Measurements from ENCODE around the gene ITGA6.

ITGA6 gene

GRCh38 chr2:172465417-172466334 lies 38.3 kb downstream of the ITGA6 start:
- peak; percentile 74 for DNase-seq (ENCODE audit: low read depth)

GRCh38 chr2:172467382-172467781 lies 40.0 kb downstream of the ITGA6 start:
- no peak for DNase-seq (ENCODE audit: low read depth)

DNA sequence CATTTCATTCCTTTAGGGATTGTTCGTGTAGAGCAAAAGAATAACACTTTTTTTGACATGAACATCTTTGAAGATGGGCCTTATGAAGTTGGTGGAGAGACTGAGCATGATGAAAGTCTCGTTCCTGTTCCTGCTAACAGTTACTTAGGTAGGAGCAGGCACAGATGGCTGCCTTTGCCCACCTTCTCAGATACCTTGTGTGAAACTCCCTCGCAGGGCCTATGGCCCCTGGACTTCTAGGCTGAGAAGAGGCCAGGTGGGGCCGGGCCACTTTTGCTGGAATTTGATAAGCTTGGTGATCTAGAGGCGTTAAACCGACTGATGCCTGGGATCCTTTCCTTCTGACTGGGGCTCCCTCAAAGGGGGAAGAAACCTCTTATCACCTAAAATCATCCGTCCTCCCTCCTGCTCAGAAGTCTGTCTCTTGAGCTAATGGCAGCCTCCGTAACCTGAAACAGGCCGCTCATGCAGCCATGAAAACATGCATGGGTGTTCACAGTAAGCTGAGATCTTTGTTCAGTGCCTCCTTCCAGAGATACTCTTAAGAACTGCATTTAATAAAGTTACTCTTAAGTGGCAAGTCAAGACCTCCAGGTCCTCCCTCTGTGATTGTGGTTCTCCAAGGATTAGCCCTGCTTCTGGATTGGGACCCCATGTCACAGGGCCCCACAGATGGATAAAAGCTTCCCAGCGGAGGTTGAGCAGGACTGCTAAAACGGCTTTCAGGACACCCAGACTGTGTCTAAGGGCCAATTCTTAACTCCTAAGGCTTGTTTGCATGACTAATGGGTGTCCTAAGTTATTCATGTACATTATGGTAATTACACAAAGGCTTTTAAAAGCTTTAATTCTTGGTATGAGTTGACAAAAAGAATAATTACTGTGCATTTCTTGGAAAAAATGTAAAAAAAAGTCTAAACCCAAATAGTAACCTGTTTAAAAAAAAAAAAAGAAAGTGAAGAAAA lies 43.9 kb downstream of the ITGA6 start:
- no peak for DNase-seq (ENCODE audit: low read depth)

DNA sequence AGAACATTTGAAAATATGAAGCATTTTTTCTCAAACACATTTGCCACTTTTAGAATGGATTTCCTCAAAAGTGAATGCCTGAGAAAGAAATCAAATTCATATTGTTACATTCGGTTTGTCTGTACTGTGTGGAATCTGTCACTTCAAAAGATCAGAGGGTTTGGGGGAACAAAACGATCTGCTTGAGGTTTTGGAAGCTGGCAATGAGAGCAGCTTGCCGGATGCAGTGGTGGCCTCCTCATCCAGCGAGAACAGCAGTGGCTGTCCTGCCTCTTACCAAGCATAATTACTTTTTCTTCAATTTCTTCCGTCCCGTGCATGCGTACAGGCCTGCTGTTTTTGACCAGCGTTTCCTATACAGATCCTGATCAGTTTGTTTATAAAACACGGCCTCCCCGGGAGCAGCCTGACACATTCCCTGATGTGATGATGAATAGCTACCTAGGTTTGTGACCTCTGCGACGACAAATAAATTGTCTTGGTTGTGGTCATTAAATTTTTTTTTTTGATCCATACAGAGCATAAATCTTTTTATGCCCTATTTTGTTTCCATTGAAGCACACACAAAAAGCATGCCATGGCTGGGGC lies 45.2 kb downstream of the ITGA6 start:
- DNase-seq (ENCODE audit: low read depth) = no peak

DNA sequence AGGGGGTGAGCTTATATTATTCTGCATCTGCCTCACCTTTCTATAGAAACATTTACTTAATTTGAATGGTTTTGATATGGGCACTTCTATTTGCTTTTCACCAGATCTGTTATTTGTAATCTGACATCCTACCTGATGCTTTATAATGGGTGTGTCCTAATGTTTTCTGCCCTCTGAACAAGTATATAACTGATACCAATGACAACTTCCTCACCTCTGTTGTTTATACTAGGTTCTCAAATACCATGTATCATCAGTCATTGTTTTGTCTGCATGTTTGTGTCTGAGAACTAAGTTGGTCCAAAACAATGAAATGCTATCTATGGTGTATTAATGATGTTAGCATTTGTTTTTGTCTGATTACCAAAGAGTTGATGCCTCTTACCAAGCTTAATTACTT lies 45.8 kb downstream of the ITGA6 start:
- no peak for DNase-seq (ENCODE audit: low read depth)

DNA sequence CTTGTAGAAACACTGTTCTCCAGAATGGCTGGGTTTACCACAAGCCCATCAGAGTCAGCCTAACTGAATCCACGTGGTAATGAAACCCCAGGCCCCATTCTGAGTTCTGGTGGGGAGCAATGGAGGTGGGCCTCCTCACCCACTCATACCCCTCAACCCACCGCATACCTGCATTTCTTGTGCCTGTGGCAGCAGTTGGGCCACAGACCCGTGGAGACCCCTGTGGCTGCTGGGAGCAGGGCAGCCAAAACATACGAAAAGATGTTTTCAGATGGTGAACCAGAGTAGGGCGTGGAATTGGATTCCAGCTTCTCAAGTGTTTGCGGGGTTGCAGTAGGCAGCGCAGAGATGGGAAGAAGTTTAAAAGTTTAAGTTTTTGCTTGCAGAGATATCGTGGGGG lies 51.0 kb downstream of the ITGA6 start:
- DNase-seq (ENCODE audit: low read depth) = no peak

DNA sequence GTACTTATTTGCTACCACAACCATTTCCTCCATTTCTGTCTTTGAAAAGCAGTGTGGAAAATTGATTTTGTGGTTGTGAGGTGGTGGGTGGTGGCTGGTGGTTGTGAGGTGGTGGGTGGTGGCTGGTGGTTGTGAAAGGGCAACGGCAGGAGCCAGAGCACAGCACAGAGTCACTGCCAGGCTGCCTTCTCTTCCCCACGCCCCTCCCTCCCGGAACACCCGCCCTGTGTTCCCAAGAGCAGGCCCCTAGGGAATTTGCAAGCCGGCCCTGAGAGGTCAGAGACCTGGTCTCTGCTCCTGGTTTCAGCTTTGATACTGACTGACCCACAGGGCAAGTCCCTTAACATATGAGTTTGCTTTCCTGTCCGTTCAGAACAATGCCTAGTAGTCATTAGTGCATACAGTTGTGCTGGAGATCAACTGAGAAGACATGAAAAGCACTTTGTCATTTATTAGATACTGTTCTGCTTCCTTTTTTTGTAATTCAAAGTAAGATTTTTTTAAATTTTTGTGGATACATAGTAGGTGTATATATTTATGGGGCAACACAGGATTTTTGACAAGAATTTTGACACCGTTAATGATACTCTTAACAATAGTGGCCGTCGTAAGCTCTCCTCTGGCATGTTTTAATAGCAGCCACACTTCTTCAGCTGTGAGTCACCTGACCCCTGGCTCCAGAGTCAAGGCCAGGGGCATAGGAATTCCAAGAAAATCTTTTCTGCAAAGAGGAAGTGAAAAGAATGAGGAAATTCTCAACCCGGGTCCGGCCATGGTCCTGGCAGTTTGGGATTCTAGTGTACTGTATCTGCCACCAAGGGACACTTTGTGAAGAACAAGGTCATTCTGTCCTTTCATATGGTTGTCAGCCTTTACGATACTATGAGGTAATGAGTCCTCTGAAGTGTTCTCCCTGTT lies 53.2 kb downstream of the ITGA6 start:
- no peak for DNase-seq (ENCODE audit: low read depth)

GRCh38 chr2:172481507-172482262 lies 54.3 kb downstream of the ITGA6 start:
- no peak for DNase-seq (ENCODE audit: low read depth)

DNA sequence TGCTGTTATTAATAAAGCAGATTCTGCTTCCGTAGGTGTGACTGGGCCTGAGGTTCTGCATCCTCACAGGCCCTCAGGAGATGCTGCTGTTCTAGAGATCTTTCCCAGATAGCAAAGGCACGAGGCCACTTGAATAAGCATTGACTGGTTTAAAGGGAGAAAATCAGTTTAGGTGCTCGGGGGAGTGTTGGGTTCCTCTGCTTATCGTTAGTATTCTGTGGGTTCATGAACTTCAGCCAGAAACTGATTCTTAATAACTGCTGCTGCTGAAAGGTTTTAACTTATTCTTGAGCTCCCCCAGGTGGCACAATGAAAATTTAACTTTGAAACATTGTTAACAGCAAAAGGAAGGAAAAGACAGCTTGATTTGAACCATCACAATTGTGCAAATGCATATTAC lies 56.9 kb downstream of the ITGA6 start:
- no peak for DNase-seq (ENCODE audit: low read depth)

GRCh38 chr2:172484706-172485105 lies 57.3 kb downstream of the ITGA6 start:
- no peak for DNase-seq (ENCODE audit: low read depth)

DNA sequence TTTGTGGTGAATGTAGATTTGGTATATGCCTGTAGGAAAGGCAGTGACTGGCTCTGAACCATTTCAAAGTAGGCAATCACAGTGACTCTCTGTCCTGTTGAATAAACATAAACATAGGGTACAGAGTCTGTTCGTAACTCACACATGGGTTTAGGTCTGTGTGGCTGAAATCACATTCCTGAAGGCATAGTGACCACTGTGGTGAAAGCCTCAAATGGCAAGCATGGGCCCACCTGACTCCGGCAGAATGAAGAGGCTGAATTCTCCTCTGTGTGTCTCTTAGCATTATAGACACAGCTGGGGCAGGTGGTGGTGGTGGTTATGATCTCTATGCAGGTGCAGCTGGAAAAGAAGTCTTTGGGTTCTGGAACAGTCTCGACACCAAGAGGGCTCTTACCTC lies 61.2 kb downstream of the ITGA6 start:
- no peak for DNase-seq (ENCODE audit: low read depth)

DNA sequence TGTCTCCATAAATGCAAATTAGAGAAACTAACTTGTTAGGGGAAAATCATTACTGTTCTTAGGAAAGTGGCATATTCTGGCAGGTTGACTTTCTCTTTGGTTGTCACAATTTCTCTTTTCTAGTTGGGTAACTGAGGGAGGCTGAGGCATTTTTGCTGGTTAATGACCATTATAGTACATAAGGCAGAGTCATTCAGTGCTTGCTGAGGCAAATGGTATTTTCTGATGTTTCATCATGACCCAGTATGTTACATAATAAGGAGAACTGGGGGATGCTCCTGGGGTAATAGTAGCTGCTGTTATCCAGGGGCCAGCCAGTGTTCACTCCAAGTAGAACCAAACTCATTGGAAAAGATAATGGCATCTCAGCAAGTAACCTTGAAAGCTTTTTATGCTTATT lies 62.3 kb downstream of the ITGA6 start:
- peak; percentile 6 for DNase-seq (ENCODE audit: low read depth)

DNA sequence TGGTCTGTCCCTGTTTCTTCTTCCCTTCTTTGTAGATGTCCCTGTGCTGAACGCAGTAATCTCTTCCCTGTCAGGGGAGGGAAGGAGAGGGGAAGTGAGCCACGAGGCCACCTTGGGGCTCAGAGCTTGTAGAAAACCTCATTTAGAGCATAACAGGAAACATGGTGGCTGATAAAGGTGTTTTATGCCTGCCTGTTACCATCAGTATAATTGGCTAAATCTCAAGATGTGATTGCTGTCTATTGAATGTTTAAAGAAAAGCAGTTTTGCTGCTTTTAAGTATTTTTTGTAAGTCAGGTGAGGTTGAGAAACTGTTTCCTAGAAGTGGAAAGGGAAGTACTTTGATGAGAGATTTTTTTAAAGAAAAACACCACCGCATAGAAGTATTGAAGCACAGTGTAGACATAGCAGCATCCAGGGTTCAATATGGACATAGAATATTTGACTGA lies 68.8 kb downstream of the ITGA6 start:
- no peak for DNase-seq (ENCODE audit: low read depth)

- no peak for DNase-seq (ENCODE audit: low read depth)
Measured at GRCh38 chr2:172507199-172507598, 79.8 kb downstream of the ITGA6 start.

- no peak for DNase-seq (ENCODE audit: low read depth)
Measured at GRCh38 chr2:172510088-172510487, 82.7 kb downstream of the ITGA6 start.

DNA sequence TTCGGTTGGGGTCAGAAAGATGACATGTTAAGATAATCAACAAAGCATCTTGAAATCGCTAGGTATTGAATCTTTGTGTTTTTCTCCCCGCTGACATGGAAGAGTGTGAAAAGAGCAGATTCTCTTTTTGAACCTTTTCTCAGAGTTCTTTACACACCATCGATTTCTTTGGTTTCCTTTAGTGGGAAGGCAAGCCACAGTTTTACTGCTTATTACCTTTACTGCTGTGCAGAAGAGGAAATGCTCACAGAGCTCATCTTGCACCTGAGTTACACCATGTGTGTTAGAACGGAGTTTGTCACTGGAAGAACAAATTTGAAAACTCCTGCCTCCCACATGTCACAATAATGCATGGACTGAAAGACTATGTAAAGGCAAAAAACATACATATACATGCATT lies 83.2 kb downstream of the ITGA6 start:
- no peak for DNase-seq (ENCODE audit: low read depth)

GRCh38 chr2:172512810-172513523 lies 85.6 kb downstream of the ITGA6 start:
- DNase-seq (ENCODE audit: low read depth) = no peak

- DNase-seq (ENCODE audit: low read depth) = no peak
Measured at GRCh38 chr2:172513524-172513900, 86.1 kb downstream of the ITGA6 start.

DNA sequence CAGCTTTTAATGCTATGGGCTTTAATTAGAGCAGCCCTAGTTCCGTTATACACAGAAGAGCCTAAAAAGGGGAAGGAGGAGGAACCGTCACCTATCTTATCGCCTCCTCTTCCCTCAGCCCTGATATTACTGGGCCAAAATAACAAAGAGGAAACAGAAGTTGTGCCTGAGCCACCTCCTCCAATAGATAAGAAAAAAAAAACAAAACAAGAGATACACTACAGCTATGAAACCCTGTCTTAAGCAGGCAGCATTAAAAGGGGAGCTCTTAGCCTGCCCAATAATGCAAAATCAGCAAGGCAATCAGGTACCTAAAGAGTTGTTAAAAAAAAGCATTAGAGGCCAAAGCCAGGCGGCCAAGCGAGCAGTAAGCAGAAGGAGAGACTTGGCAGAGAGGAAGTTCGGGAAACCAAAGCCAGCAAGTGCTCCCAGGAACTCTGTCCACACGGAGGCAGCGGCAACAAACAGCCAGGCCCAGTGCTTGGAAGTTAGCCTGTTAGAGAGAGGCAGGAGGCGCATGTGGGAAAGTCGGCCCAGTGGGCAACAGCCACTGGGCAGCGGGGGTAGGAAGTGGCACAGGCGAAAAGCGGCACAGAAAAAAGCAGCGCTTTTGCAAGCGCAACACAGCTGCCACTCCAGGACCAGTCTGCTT lies 86.7 kb downstream of the ITGA6 start:
- DNase-seq (ENCODE audit: low read depth) = no peak

All from stromal cell of bone marrow (primary cell).